IMR-90 (cell line): Measurements from ENCODE around the gene OSBP. TPM values are rescaled to one million over a fixed set of nuclear protein-coding genes. Genes with fewer than 3 reads are reported as not detected.

Experiments used
- ATAC-seq: fragments of 200-7000 bp; cut with Tn5 transposase; 2 replicates; pipeline ENCODE4 v1.9.1; 2020; ENCODE audit warnings: low read depth, mild to moderate bottlenecking, moderate library complexity
- BruUV-seq: library from RNA; stranded (reverse); fragments of 400-500 nt; replicated peaks from 2 replicates; lab custom pipeline; 2021; lab: Mats Ljungman, UMichigan
- CTCF ChIA-PET: fragments of 300-600 bp; formaldehyde crosslinking; extraction: SDS; loops from one replicate; lab custom pipeline; 2021; ENCODE audit warnings: antibody characterized with exemption; lab: Yijun Ruan, JAX
- POLR2A ChIA-PET: fragments of 300-600 bp; sonication (Branson Sonifier 250); formaldehyde crosslinking; loops from one replicate; lab custom pipeline; 2022; ENCODE audit warnings: antibody characterized with exemption; ENCODE audit not compliant: unreplicated experiment; lab: Charles Lee
- DNase-seq: peaks from one replicate; pipeline ENCODE4 v3.0.0; 2013
- H2AFZ ChIP-seq: replicated peaks from 2 replicates; pipeline ENCODE3; 2013; ENCODE audit warnings: low read length, mild to moderate bottlenecking; ENCODE audit not compliant: poor library complexity
- H2AK5ac ChIP-seq: 2 replicates; pipeline ENCODE4 v1.6.1; 2013; ENCODE audit warnings: low read depth, low read length, inconsistent platforms
- H2AK9ac ChIP-seq: replicated peaks from 2 replicates; pipeline ENCODE3; 2013; ENCODE audit warnings: mild to moderate bottlenecking, low read depth, low read length, moderate library complexity; ENCODE audit not compliant: poor library complexity
- H2BK120ac ChIP-seq: 2 replicates; pipeline ENCODE4 v1.6.1; 2013; ENCODE audit warnings: low read depth, low read length, inconsistent platforms
- H2BK15ac ChIP-seq: 3 replicates; pipeline ENCODE4 v1.6.1; 2013; ENCODE audit warnings: low read depth, low read length, inconsistent platforms
- H2BK20ac ChIP-seq: 2 replicates; pipeline ENCODE4 v1.6.1; 2013; ENCODE audit warnings: low read depth, mild to moderate bottlenecking, inconsistent platforms, low read length, moderate library complexity
- H2BK5ac ChIP-seq: 2 replicates; pipeline ENCODE4 v1.6.1; 2013; ENCODE audit warnings: mild to moderate bottlenecking, low read depth, low read length, inconsistent platforms; ENCODE audit not compliant: poor library complexity, severe bottlenecking
- H3K14ac ChIP-seq: replicated peaks from 2 replicates; pipeline ENCODE4 v1.6.1; 2013; ENCODE audit warnings: low read depth, low read length, inconsistent platforms
- H3K18ac ChIP-seq: 2 replicates; pipeline ENCODE4 v1.6.1; 2013; ENCODE audit warnings: low read depth, low read length, control low read depth
- H3K23ac ChIP-seq: 2 replicates; pipeline ENCODE4 v1.6.1; 2013; ENCODE audit warnings: low read depth, low read length, inconsistent platforms
- H3K27ac ChIP-seq: 2 replicates; pipeline ENCODE4 v1.5.1; 2013; ENCODE audit warnings: mild to moderate bottlenecking, control low read depth, low read length; ENCODE audit not compliant: insufficient read depth
- H3K27me3 ChIP-seq: 2 replicates; pipeline ENCODE4 v1.6.1; 2013; ENCODE audit warnings: low read length; ENCODE audit not compliant: control insufficient read depth, insufficient read depth
- H3K36me3 ChIP-seq: 2 replicates; pipeline ENCODE4 v1.6.1; 2013; ENCODE audit warnings: low read length, mixed read lengths; ENCODE audit not compliant: control insufficient read depth, insufficient read depth
- H3K4ac ChIP-seq: 2 replicates; pipeline ENCODE4 v1.6.1; 2013; ENCODE audit warnings: low read depth, low read length, inconsistent platforms
- H3K4me1 ChIP-seq: 2 replicates; pipeline ENCODE4 v1.6.1; 2013; ENCODE audit warnings: low read length, mixed read lengths; ENCODE audit not compliant: control insufficient read depth, insufficient read depth
- H3K4me2 ChIP-seq: 2 replicates; pipeline ENCODE4 v1.6.1; 2013; ENCODE audit warnings: low read depth, mild to moderate bottlenecking, control low read depth, low read length, moderate library complexity
- H3K4me3 ChIP-seq: 2 replicates; pipeline ENCODE4 v1.5.1; 2013; ENCODE audit warnings: low read depth, mild to moderate bottlenecking, control low read depth, low read length, moderate library complexity; ENCODE audit not compliant: insufficient read depth
- H3K56ac ChIP-seq: 2 replicates; pipeline ENCODE4 v1.6.1; 2013; ENCODE audit warnings: low read length, inconsistent platforms; ENCODE audit not compliant: insufficient read depth; ENCODE audit errors: extremely low read depth
- H3K79me1 ChIP-seq, 2 experiments: 2 replicates each; pipeline ENCODE4 v1.6.1; 2013; ENCODE audit warnings: low read length in 2 of 2, inconsistent platforms in 1 of 2, low read depth in 1 of 2
- H3K9ac ChIP-seq: 2 replicates; pipeline ENCODE4 v1.6.1; 2013; ENCODE audit warnings: low read depth, low read length, control low read depth
- H3K9me1 ChIP-seq: 2 replicates; pipeline ENCODE4 v1.6.1; 2013; ENCODE audit warnings: low read length, inconsistent platforms; ENCODE audit not compliant: insufficient read depth
- H3K9me3 ChIP-seq: 2 replicates; pipeline ENCODE4 v1.6.1; 2013; ENCODE audit warnings: low read length; ENCODE audit not compliant: control insufficient read depth, insufficient read depth
- H4K20me1 ChIP-seq: 2 replicates; pipeline ENCODE4 v1.6.1; 2013; ENCODE audit warnings: low read length, inconsistent platforms; ENCODE audit not compliant: insufficient read depth
- H4K5ac ChIP-seq: 2 replicates; pipeline ENCODE4 v1.6.1; 2013; ENCODE audit warnings: mild to moderate bottlenecking, low read depth, low read length, control low read depth
- H4K8ac ChIP-seq, 2 experiments: 2 replicates each; pipeline ENCODE4 v1.6.1; 2013; ENCODE audit warnings: low read depth in 2 of 2, low read length in 2 of 2, control low read depth in 1 of 2, inconsistent platforms in 1 of 2
- H4K91ac ChIP-seq: 2 replicates; pipeline ENCODE4 v1.6.1; 2013; ENCODE audit warnings: low read depth, low read length, inconsistent platforms; ENCODE audit not compliant: insufficient read depth
- CHD1 ChIP-seq: IDR thresholded peaks from 2 replicates; pipeline ENCODE4 v1.6.1; 2012; ENCODE audit warnings: low read depth, low read length, improper control_type of control experiment
- CTCF ChIP-seq: conservative IDR thresholded peaks from 2 replicates; pipeline ENCODE4 v1.5.1; 2012; ENCODE audit warnings: mild to moderate bottlenecking, low read depth, low read length, improper control_type of control experiment
- FOS ChIP-seq: fragments of 150-350 bp; IDR thresholded peaks from 2 replicates; pipeline ENCODE4 v1.6.1; 2016; ENCODE audit warnings: low read depth, low read length
- NFE2L2 ChIP-seq: fragments of 150-350 bp; IDR thresholded peaks from 2 replicates; pipeline ENCODE4 v1.6.1; 2016; ENCODE audit warnings: low read depth, mild to moderate bottlenecking, low read length
- POLR2A ChIP-seq: IDR thresholded peaks from 2 replicates; pipeline ENCODE4 v1.6.1; 2012; ENCODE audit warnings: mild to moderate bottlenecking, low read depth, low read length
- RAD21 ChIP-seq: IDR thresholded peaks from 2 replicates; pipeline ENCODE4 v1.6.1; 2012; ENCODE audit warnings: low read length, improper control_type of control experiment
- RCOR1 ChIP-seq: IDR thresholded peaks from 2 replicates; pipeline ENCODE4 v1.6.1; 2012; ENCODE audit warnings: mild to moderate bottlenecking, low read length, improper control_type of control experiment; ENCODE audit not compliant: insufficient replicate concordance
- RFX5 ChIP-seq: IDR thresholded peaks from 2 replicates; pipeline ENCODE4 v1.8.0; 2012; ENCODE audit warnings: low read depth, mild to moderate bottlenecking, low read length, moderate library complexity
- USF2 ChIP-seq: fragments of 150-350 bp; IDR thresholded peaks from 2 replicates; pipeline ENCODE4 v1.6.1; 2017; ENCODE audit warnings: mild to moderate bottlenecking, antibody characterized with exemption, low read length, low read depth
- WGBS, 2 experiments: methylation state at CpG; one replicate each; pipeline versions ENCODE4 v1.1.5 to v1.1.7; 2013; ENCODE audit warnings: missing lambda C conversion rate in 2 of 2; ENCODE audit not compliant: insufficient read length in 1 of 2; ENCODE audit errors: extremely low coverage in 2 of 2; 5-methylcytosine and 5-hydroxymethylcytosine counted together
- dilution Hi-C: fragments of 300-500 bp; cut with HindIII; formaldehyde crosslinking; loops from one replicate; pipeline ENCODE4 v1.14.3; 2018; ENCODE audit warnings: low sequenced_read_pairs; ENCODE audit not compliant: unreplicated experiment
- in situ Hi-C: fragments of 300-500 bp; cut with MboI; formaldehyde crosslinking; loops from 3 replicates; pipeline ENCODE4 v1.14.3; 2019; ENCODE audit warnings: low sequenced_read_pairs, inconsistent platforms, mixed read lengths
- intact Hi-C: fragments of 100-400 bp; cut with micrococcal nuclease; formaldehyde crosslinking; loops from 2 replicates; pipeline ENCODE4 v1.10.0; 2022
- polyA plus RNA-seq, 3 experiments: library from polyadenylated mRNA; depleted of rRNA; stranded (reverse); fragments of >200 nt; gene quantifications; 2 replicates each; pipeline ENCODE4 v1.2.3, GENCODE V29; 2012; ENCODE audit warnings: low replicate concordance in 1 of 3
- total RNA-seq: library from RNA; depleted of rRNA; stranded (reverse); fragments of >200 nt; gene quantifications from 2 replicates; pipeline ENCODE4 v1.2.3, GENCODE V29; 2012

OSBP gene
- total and polyA plus RNA-seq, 2 of the 4 experiments (the other 2 are of a cell fraction): 22.1 to 27.4 TPM

- intact Hi-C loops: no loop called here
- Histone ChIP-seq H3K36me3 (no peaks in the 10 kb centered on the region), H4K5ac (no peak overlapping the region), H3K4ac (no peak overlapping the region), H2BK20ac (no peak overlapping the region), H2AFZ (no peak overlapping the region), H3K27ac (no peak overlapping the region), H2AK9ac (no peak overlapping the region), H2BK5ac (no peak overlapping the region), H2BK120ac (no peak overlapping the region), H3K56ac (no peak overlapping the region), H3K18ac (no peak overlapping the region), H3K4me3 (no peak overlapping the region), H3K79me1 (no peaks in the 10 kb centered on the region), H2AK5ac (no peak overlapping the region), H4K8ac (no peak overlapping the region), H3K14ac (no peak overlapping the region), H3K9ac (no peak overlapping the region), H4K20me1 (no peaks in the 10 kb centered on the region), H3K4me1 (no peaks in the 10 kb centered on the region), H3K9me3 (no peaks in the 10 kb centered on the region), H2BK15ac (no peak overlapping the region), H3K23ac (no peak overlapping the region), H3K27me3 (peaks cover 10% of the 10 kb centered on the region), H3K9me1 (no peaks in the 10 kb centered on the region; the same call in 1 of the 2 replicates), H3K4me2 (no peak overlapping the region), H4K91ac (no peak overlapping the region)
- ChIA-PET POLR2A (no interaction called here), CTCF (no interaction called here)
- whole genome bisulfite sequencing, 2 experiments: no CpG with 5 or more reads among the region's 2 CpGs
- dilution Hi-C loops: no loop called here
- no peak for TF ChIP-seq CTCF
- no peak for TF ChIP-seq CHD1
- TF ChIP-seq FOS: no peak
- no peak for TF ChIP-seq RAD21
- TF ChIP-seq POLR2A: no peak
- no peak for TF ChIP-seq USF2
- TF ChIP-seq RFX5: no peak
- TF ChIP-seq RCOR1: no peak
- TF ChIP-seq NFE2L2: no peak
- DNase-seq: no peak
- BruUV-seq: no TSS peak
- ATAC-seq: no peak
- in situ Hi-C loops: no loop called here
Measured at GRCh38 chr11:59532620-59533019, 83.0 kb downstream of the OSBP start.
